Caco-2 (cell line): ENCODE data around the gene NAPA. TPM values are rescaled to one million over a fixed set of nuclear protein-coding genes. Genes with fewer than 3 reads are reported as not detected.

Source experiments
- BruUV-seq: library from RNA; stranded (reverse); fragments of 400-500 nt; replicated peaks from 2 replicates; lab custom pipeline; 2021; lab: Mats Ljungman, UMichigan
- CTCF ChIA-PET: fragments of 300-600 bp; sonication (Branson Sonifier 250); formaldehyde crosslinking; loops from one replicate; lab custom pipeline; 2022; ENCODE audit warnings: antibody characterized with exemption; lab: Charles Lee
- POLR2A ChIA-PET: fragments of 300-600 bp; sonication (Branson Sonifier 250); formaldehyde crosslinking; loops from one replicate; lab custom pipeline; 2022; ENCODE audit warnings: antibody characterized with exemption; lab: Charles Lee
- DNase-seq, 2 experiments: peaks; one replicate each; pipeline versions ENCODE4 v3.0.0 to v3.0.0-alpha.2; 2020 to 2022
- H3K27me3 ChIP-seq: replicated peaks from 2 replicates; pipeline ENCODE4 v1.6.0; 2011; ENCODE audit warnings: low read length; ENCODE audit not compliant: control insufficient read depth, insufficient read depth
- H3K36me3 ChIP-seq: 2 replicates; pipeline ENCODE4 v1.5.1; 2011; ENCODE audit warnings: low read length; ENCODE audit not compliant: control insufficient read depth, insufficient read depth
- H3K4me1 ChIP-seq: fragments of 250-450 bp; sonication (Bioruptor Pico); 2 replicates; pipeline ENCODE4 v1.5.1; 2020; ENCODE audit warnings: mild to moderate bottlenecking
- H3K4me3 ChIP-seq: 2 replicates; pipeline ENCODE4 v1.5.1; 2011; ENCODE audit warnings: low read depth, mild to moderate bottlenecking, control low read depth, low read length
- H3K9me3 ChIP-seq: fragments of 250-450 bp; sonication (Bioruptor Pico); 2 replicates; pipeline ENCODE4 v1.5.1; 2020; ENCODE audit warnings: mild to moderate bottlenecking, moderate library complexity
- H3K27ac Mint-ChIP-seq: one replicate; pipeline ENCODE4 v1.8.0; 2022; ENCODE audit warnings: mixed read lengths; ENCODE audit not compliant: unreplicated experiment
- H3K27me3 Mint-ChIP-seq: one replicate; pipeline ENCODE4 v1.8.0; 2022; ENCODE audit warnings: mixed read lengths; ENCODE audit not compliant: insufficient read depth, unreplicated experiment
- H3K36me3 Mint-ChIP-seq: one replicate; pipeline ENCODE4 v1.8.0; 2022; ENCODE audit warnings: mild to moderate bottlenecking, mixed read lengths; ENCODE audit not compliant: insufficient read depth, unreplicated experiment
- H3K4me1 Mint-ChIP-seq: one replicate; pipeline ENCODE4 v1.8.0; 2022; ENCODE audit warnings: low read depth, mixed read lengths; ENCODE audit not compliant: unreplicated experiment
- H3K4me3 Mint-ChIP-seq: one replicate; pipeline ENCODE4 v1.8.0; 2022; ENCODE audit warnings: mild to moderate bottlenecking, moderate library complexity, mixed read lengths; ENCODE audit not compliant: unreplicated experiment
- H3K9me3 Mint-ChIP-seq: one replicate; pipeline ENCODE4 v1.8.0; 2022; ENCODE audit warnings: mixed read lengths; ENCODE audit not compliant: unreplicated experiment
- CTCF ChIP-seq, 2 experiments: fragments of 200-600 bp in 1 of 2; IDR thresholded peaks; 1 replicate in 1 of 2; 2 replicates in 1 of 2; pipeline versions ENCODE4 v1.5.1 to v1.8.0; 2011 to 2022; ENCODE audit warnings: antibody characterized with exemption in 1 of 2, control low read depth in 1 of 2, inconsistent platforms in 1 of 2, low read depth in 1 of 2, low read length in 1 of 2, mild to moderate bottlenecking in 1 of 2, moderate library complexity in 1 of 2; ENCODE audit not compliant: insufficient read depth in 1 of 2, severe bottlenecking in 1 of 2, unreplicated experiment in 1 of 2
- intact Hi-C: fragments of 100-400 bp; cut with micrococcal nuclease; formaldehyde crosslinking; loops from one replicate; pipeline ENCODE4 v1.10.0; 2022; ENCODE audit not compliant: unreplicated experiment
- total RNA-seq: library from RNA; stranded (reverse); gene quantifications from 2 replicates; pipeline ENCODE4 v1.2.3, GENCODE V29; 2022

Gene NAPA
- total RNA-seq, 1 experiment from 2014 or later: 149 TPM

- no TSS peak for BruUV-seq
- DNase-seq: no peak
- H3K36me3 ChIP-seq: no peaks in the 10 kb centered on the region
- ChIA-PET CTCF (interaction anchor here (0.9 kb wide), 1 partner anchor 106 kb away, joined by 3 read pairs; no protein-coding TSS in a partner anchor), POLR2A (interaction anchor here (0.7 kb wide), 1 partner anchor 65 kb away, joined by 3 read pairs; no protein-coding TSS in a partner anchor)
- H3K4me3 Mint-ChIP-seq: no peak overlapping the region
- peaks cover 28% of the 10 kb centered on the region for H3K4me1 Mint-ChIP-seq
- H3K36me3 Mint-ChIP-seq: no peaks in the 10 kb centered on the region
- no peaks in the 10 kb centered on the region for H3K27me3 ChIP-seq
- no peaks in the 10 kb centered on the region for H3K27me3 Mint-ChIP-seq
- no peak overlapping the region for H3K27ac Mint-ChIP-seq
- no peak for TF ChIP-seq CTCF (IDR thresholded peaks at IDR 0.05; ENCODE audit: insufficient read depth in 1 of 2, low read depth in 1 of 2, low read length in 1 of 2, severe bottlenecking in 1 of 2, unreplicated experiment in 1 of 2)
- no peaks in the 10 kb centered on the region for H3K9me3 ChIP-seq
- intact Hi-C loops: no loop called here
- peaks cover 22% of the 10 kb centered on the region for H3K4me1 ChIP-seq
- no peaks in the 10 kb centered on the region for H3K9me3 Mint-ChIP-seq
- H3K4me3 ChIP-seq: no peak overlapping the region
These were observed 46.7 kb upstream of the NAPA start for GRCh38 chr19:47561440-47562057.

DNA sequence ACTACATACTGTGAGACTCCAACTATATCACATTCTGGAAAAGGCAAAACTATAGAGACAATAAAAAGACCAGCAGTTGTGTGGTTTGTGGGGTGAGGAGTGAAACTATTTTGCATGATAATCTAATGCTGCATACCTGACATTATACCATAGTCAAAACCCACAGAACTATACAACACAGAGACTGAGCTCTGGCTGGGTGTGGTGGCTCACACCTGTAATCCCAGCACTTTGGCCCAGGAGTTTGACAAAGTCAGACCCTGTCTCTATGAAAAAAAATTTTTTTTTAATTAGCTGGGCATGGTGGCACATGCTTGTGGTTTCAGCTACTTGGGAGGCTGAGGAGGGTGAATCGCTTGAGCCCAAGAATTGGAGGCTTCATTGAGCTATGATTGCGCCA, 46.1 kb upstream of the NAPA start:
- H3K9me3 ChIP-seq: no peaks in the 10 kb centered on the region
- no peaks in the 10 kb centered on the region for H3K9me3 Mint-ChIP-seq
- POLR2A ChIA-PET: interaction anchor here (0.7 kb wide), 1 partner anchor 65 kb away, joined by 3 read pairs; no protein-coding TSS in a partner anchor

GRCh38 chr19:47550129-47550528, 35.3 kb upstream of the NAPA start:
- no peak for TF ChIP-seq CTCF (IDR thresholded peaks at IDR 0.05; ENCODE audit: insufficient read depth in 1 of 2, low read depth in 1 of 2, low read length in 1 of 2, severe bottlenecking in 1 of 2, unreplicated experiment in 1 of 2)
- BruUV-seq: no TSS peak
- Histone ChIP-seq H3K27me3 (no peaks in the 10 kb centered on the region), H3K36me3 (no peaks in the 10 kb centered on the region), H3K4me1 (no peaks in the 10 kb centered on the region), H3K4me3 (no peak overlapping the region), H3K9me3 (no peaks in the 10 kb centered on the region)
- no peak for DNase-seq
- ChIA-PET POLR2A (no interaction called here), CTCF (no interaction called here)
- Mint-ChIP-seq H3K36me3 (no peaks in the 10 kb centered on the region), H3K27ac (no peak overlapping the region), H3K27me3 (no peaks in the 10 kb centered on the region), H3K4me3 (no peak overlapping the region), H3K4me1 (no peaks in the 10 kb centered on the region), H3K9me3 (no peaks in the 10 kb centered on the region)
- intact Hi-C loops: no loop called here

More for the DNA sequence above, 46.1 kb upstream of the NAPA start:
- no peaks in the 10 kb centered on the region for H3K36me3 Mint-ChIP-seq
- H3K4me1 ChIP-seq: peaks cover 22% of the 10 kb centered on the region
- no peak for DNase-seq
- no peak overlapping the region for H3K4me3 ChIP-seq
- no peaks in the 10 kb centered on the region for H3K27me3 ChIP-seq
- no peaks in the 10 kb centered on the region for H3K27me3 Mint-ChIP-seq
- no peak overlapping the region for H3K4me3 Mint-ChIP-seq
- intact Hi-C loops: no loop called here
- no peak overlapping the region for H3K27ac Mint-ChIP-seq
- peaks cover 28% of the 10 kb centered on the region for H3K4me1 Mint-ChIP-seq
- no peak for TF ChIP-seq CTCF (IDR thresholded peaks at IDR 0.05; ENCODE audit: insufficient read depth in 1 of 2, low read depth in 1 of 2, low read length in 1 of 2, severe bottlenecking in 1 of 2, unreplicated experiment in 1 of 2)
- CTCF ChIA-PET: interaction anchor here (0.9 kb wide), 1 partner anchor 107 kb away, joined by 3 read pairs; no protein-coding TSS in a partner anchor
- no peaks in the 10 kb centered on the region for H3K36me3 ChIP-seq
- no TSS peak for BruUV-seq
